Fibroblast of skin of right quadriceps (primary cell): ENCODE data around the gene DNLZ.
"Not testable (repeated sequence)": the region's sequence is repeated elsewhere in the genome, so short reads cannot be mapped to it uniquely, and the experiment has no call there.

Experiments used
- DNase-seq: peaks from one replicate; pipeline ENCODE4 v3.0.0-alpha.2; 2013

The DNLZ gene

DNA sequence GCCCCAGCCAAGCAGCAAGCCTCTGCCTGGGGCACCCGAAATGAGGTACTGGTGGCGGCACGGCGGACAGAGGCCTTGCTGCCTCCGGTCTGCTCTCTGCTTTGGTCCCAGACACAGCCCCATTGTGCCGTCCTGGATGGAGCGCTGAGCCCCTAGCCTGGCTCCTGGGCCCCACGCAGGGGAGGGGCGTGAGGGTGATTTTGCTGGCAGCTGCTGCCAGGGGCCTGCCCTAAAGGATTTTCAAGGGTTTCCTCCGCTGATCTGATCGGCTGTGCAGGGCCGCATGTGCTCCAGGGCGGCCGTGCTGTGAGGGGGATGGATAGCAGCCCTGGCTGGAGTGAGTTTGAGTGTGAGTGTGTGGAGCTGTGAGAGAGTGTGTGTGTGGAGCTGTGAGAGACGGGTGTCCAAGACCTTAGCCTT, 34.9 kb downstream of the DNLZ start:
- peak; percentile 31 for DNase-seq

DNA sequence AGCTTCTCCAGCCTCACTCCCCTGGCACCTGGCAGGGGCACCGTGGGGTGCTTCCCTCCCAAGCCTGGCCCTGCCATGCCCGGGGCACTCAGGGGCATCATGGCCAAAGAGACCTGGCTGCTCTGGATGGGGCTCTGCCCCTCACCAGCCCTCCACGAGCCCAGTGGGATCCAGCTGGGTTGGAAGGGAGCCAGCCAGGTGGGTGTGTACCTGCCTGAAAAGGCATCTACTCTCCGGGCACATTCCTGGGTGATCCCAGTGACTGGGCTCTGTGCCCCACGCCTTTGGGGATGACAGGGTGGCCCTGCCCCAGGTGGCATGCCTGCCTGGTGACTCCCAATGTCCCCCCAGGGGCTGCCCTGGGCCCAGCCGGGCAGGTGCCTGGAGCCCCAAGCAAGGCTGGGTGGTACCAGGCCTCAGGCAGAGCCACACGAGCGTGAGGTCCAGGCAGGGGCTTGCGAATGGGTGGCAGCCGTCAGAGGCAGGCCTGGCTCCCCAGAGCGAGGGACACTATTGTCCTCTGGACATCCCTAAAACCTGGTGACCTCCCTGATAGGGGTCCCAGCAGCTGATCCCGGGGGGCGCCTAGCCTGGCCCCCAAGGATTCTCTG, 35.4 kb downstream of the DNLZ start:
- no peak for DNase-seq

DNA sequence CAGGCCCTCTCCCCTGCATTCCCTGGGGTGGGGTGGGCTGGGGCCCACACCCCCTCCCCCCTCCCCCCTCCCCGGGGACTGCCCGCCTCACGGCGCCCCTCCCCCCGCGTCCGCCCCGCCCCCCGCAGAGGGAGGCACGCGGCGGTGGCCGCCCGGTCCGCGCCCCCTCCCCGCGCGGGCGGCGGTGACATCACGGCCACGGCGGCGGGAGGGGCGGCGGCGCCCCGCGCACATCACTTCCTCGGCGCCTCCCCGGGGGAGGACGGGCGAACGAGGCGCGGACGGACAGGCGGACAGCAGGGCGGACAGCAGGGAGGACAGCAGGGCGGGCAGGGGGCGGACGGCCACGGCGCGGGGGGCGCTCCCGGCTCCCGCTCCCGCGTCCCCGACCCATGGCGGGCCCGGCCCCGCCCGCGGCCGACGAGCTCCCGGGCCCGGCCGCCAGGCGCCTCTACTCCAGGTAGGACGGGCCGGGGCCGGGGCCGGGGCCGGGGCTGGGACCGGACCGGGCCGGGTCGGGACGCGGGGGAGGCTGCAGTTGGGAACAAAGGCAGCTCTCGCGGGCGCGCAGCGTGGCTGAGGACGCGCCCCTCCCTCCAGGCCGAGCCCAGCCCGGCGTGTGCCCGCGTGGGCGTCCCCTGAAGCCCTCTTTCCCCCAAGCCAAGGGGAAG, 36.1 kb downstream of the DNLZ start, which contains the start of gene GPSM1:
Gene GPSM1, plus strand, starts transcription at position 236 of the 671 bp plus-strand sequence. Its CDS starts 157 bp downstream, at position 393.
- peak; percentile 65 for DNase-seq

DNA sequence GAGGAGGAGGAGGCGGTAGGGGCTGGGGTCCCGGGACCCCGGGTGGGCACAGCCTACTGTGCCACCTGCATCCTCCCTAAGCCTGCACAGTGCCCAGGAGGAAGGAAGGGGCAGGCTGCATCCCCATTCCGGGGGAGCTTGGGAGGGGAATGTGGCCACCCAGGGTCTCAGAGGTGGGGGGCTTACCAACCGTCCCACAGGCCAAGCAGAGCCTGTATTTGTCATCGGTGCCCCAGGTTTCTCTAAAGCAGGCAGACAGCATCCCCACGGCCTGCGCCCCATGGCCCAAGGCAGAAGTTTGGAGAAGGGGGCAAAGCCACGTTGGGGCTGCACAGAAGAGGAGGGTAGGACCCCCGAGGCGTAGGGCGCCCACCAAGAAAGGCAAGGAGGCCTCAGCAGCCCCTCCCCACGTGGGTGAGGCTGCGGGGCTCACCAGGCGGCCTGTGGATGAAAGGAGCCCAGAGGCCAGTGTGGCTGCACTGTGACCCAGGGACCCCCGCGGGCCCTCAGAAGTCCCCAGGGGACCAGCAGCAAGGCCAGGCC, 36.7 kb downstream of the DNLZ start:
- no peak for DNase-seq

DNA sequence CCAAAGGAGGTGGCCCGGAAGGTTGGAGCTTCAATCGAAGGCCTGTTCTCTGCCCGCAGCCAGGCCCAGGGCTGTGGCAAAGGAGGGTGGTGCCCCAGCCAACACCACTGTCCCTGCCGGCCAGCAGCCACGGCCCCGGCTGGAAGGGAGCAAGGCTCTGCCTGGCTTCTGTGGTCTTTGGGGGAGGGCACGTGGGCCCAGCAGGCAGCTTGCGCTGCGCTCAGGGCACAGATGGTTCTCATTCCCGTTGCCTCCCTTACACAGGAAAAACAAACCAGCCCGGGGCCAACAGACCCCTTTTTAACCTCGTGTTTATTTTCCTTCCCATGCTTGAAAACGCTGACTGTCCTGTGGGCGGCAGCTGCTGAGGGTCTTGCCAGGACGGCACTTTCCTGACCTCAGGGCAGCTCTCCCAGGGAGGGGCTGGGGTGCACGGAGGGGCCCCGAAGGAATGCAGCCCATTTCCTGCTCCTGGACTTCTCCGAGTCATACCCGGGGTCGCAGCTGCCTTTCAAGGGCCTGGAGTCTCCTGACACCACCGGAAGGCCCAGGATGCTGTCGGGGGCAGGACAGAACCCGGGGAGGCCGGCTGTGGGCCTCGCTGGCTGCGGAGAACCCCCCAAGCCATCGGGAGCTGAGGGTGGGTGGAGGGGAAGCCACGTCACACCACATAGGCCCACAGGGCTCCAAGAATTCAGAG, 37.3 kb downstream of the DNLZ start:
- peak; percentile 79 for DNase-seq

DNA sequence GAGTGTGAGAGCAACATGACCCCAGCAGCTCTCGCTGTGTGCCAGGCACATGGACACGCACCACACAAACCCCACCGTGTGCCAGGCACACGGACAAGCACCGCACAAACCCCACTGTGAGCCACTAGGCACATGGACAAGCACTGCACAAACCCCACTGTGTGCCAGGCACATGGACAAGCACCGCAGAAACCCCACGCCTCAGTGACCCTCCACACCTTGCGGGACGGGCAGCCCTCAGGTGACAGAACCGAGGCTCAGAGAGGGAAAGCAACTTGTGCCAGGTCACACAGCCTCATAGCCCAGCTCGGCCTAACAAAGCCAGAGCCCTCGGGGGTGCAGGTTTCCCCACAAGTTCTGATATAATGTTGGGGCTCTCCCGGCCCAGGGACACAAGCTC, 38.2 kb downstream of the DNLZ start:
- DNase-seq = no peak

DNA sequence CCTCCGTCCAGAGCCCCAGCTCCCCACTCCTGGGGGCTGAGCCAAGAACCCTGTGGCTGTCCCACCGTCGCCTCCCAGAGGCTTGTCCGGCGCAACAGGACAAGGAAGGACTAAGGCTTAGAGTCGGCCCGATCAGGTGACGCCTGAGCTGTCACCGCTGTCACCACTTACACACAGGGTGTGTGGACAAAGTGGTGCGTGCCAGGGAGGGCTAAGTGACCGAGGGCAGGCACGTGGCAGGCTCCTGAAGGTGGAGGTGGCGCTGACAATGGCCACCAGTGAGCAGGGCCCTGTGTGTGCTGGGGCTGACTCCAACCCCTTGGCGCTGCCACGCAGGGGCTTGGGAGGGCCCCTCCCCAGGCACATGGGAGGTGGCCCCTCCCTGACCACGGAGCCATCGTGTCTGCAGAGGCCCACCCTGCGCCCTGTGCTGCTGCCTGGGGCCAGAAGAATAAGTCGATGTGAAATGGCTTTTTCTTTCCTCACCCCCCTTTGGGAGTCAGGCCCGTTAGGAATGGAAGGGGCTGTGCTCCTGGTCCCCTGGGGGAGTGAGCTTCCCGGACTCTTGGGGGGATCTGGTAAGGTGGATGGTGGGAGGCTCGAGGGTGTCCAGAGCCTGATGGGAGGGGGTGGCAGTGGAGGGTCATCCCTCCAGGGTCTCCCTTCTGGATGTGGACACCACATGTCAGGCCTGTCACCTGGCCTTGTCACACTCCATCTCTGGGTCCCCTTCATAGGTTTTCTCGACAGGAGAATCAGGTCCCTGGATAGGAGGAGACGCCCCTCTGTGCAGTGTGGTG, 38.8 kb downstream of the DNLZ start:
- DNase-seq = no peak

DNA sequence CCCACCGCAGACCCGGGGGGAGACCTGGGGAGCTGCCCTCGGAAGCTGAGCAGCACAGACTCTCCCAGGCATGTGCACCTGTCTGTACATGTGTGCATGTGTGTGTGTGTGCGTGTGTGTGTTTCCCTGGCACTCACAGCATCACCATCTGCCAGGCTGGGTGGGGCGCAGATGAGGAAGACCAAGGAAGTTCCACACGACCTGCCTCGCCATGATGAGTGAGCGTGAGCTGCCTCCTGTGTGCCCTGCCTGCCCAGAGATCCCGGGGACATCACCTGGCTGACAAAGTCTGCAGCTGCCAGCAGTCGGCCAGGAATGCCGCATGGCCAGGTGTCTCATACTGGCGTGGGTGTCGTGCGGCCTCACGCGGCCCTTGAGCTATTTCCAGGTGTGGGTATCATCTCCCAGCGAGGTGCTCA, 40.2 kb downstream of the DNLZ start:
- DNase-seq = no peak

DNA sequence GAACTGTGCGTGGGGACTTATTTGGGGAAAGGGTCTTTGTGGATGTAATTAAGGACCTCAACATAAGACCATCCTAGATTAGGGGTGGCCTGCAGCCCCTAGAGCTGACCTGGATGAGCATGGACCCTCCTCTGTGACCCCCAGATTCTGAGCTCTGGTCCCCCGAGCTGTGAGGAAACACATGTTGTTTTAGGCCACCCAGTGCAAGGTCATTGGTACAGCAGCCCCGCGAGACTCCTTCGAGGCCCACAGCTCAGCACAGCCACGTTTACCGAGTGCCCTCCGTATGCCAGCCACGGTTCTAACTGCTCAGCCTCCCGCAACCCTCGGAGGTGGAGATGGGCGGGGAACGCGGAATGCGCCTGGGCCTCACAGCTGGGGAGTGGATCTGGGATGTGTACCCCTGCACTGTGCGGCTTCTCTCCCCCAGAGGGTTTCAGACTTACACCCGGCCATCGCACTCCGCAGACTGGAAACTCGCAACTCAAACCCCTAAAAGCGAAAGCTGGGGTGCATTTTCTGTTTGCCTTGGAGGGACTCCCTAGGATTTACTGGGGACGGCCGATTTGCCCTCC, 40.7 kb downstream of the DNLZ start:
- no peak for DNase-seq

DNA sequence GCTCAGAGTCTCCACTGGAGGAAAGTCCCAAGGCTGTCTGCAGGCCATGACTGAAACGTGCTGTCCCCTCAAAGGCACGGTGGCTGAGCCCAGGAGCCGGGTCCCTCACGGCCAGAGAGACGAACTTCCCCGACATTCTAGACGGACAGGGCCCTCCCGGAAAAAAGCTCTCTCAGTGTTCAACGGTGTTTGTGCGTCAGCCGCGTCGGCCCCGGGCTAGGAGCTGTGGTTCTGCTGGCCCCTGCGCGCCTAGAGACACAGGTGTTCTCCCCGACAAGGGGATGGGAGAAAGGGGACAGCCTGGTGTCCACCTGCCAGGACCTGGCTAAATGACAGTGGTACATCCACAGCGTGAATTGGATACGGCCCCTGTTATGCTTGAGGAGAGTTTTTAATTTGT, 42.0 kb downstream of the DNLZ start:
- DNase-seq = no peak

DNA sequence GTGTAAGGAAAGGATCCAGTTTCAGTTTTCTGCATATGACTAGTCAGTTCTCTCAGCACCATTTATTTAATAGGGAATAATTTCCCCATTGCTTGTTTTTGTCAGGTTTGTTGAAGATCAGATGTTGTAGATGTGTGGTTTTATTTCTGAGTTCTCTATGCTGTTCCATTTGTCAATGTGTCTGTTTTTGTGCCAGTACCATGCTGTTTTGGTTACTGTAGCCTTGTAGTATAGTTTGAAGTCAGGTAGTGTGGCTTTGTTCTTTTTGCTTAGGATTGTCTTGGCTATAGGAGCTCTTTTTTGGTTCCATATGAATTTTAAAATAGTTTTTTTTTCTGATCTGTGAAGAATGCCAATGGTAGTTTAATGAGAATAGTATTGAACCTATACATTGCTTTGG, 42.6 kb downstream of the DNLZ start:
- DNase-seq = not testable (repeated sequence)

DNA sequence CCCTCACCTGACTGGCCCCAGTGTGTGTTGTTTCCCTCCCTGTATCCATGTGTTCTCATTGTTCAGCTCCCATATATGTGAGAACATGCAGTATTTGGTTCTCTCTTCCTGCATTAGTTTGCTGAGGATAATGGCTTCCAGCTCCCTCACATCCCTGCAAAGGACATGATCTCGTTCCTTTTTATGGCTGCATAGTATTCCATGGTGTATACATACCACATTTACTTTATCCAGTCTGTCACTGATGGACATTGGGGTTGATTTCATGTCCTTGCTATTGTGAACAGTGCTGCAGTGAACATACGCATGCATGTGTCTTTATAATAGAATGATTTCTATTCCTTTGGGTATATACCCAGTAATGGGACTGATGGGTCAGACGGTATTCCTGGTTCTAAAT, 43.6 kb downstream of the DNLZ start:
- DNase-seq = not testable (repeated sequence)

DNA sequence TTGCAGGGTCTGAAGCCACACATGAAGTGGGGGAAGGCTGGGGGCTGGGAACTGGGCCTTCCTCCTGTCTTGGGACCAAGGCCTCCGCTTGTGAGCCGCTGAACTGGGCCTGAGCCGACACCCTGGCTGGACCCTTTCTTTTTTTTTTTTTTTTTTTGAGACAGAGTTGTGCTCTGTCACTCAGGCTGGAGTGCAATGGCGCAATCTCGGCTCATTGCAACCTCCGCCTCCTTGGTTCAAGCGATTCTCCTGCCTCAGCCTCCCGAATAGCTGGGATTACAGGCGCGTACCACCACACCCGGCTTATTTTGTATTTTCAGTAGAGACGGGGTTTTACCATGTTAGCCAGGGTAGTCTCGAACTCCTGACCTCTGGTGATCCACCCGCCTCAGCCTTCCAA, 44.3 kb downstream of the DNLZ start:
- not testable (repeated sequence) for DNase-seq

DNA sequence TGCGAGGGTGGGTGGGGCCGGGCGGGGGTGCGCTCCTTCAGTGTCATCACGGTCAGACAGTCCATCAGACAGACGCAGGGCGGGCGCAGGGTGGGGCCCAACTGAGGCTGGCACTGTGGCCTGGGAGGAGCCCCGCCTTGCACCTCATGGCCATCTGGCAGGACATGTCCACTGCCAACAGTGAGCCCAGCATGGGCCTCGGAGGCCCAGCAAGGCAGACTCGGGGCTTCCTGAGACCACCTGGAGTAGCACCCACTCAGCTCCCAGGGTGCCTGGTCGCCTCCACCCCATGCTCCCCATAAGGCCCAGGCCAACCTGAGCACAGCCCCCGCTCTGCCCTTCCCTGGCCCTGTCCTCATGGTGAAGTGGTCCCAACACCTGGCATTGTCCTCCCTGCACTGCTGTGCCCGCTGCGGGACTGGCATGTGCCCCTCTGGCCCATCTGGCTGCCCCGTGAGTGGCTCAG, 44.7 kb downstream of the DNLZ start:
- DNase-seq = no peak

DNA sequence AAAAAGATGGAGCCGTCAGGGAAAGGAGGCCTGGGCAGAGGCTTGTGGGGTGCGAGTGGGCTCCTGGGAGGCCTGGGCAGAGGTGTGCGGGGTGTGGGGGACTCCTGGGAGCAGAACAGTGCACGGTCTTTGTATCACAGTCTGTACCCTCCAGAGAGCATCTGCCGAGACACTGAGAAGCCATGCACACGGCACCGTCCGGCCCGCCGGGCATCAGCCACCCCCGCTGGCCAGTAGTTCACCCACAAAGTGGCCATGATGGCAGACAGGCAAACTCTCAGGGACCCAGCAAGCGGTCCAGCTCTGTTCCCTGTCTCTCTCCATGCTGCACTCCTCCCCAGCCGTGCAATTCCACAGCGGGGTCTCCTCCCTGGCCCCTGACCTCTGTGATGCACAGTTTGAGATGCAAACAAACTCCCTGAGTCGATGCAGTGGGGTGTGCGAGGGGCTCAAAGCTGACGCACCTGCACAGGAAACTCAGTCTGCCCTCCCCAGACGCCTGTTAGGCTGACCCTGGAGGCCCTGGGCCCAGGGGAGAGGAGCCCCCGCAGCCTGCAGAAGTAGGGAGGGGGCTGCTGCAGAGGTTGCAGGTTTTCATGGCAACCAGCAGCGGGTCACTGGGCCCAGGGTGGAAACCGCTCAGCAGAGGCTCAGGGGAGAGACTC, 45.3 kb downstream of the DNLZ start:
- no peak for DNase-seq

DNA sequence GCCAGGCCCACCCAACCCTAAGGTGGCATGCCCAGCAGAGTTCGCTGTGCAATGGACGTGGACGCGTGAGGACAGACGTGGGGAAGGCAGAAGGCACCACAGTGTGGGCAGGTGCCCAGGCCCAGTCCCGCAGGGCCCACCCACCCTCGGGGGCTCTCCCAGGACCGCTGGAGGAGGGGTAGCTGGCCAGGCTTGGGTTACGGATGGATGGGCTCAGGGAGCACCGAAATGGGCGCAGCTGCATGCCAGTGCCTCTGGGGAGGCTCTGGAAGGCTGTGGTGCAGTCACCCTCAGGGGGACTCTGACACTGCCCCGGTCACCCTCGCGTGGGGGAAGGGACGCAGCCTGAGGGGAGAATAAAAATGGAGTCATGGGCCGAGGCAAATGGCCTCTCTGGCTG, 45.8 kb downstream of the DNLZ start:
- DNase-seq = no peak

DNA sequence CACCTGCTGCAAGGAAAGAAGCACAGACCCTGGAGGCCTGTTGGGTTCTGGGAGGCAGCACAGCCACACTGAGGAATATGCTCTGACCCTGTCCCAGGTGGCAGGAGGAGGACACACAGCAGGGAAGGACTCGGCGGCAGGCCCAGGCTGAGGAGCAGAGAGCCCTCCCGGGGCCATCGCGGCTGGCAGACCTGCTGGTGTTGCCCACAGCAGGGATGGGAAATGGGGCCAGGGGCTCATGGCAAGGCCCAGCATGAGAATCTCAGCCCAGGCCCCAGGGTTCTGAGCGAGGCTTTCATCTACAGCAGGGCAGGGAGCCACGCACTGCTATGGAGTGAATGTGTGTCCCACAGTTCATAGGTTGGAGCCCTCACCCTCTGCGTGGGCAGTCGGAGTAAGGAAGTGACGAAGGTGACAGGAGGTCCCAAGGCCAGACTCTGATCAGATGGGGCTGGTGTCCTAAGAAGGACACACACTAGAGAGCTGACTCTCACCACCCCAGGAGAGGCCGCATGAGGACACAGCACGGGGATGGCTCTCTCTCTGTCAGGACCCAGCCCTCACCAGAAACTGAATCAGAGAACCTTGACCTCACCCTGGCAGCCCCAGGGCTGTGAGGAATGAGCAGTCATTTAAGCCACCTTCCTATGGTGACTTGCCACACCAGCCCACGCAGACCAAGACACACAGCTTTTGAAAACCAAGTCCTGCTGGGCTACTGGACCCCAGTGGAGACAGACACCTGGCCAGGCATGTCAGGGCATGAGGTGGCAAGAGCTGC, 46.5 kb downstream of the DNLZ start:
- no peak for DNase-seq

DNA sequence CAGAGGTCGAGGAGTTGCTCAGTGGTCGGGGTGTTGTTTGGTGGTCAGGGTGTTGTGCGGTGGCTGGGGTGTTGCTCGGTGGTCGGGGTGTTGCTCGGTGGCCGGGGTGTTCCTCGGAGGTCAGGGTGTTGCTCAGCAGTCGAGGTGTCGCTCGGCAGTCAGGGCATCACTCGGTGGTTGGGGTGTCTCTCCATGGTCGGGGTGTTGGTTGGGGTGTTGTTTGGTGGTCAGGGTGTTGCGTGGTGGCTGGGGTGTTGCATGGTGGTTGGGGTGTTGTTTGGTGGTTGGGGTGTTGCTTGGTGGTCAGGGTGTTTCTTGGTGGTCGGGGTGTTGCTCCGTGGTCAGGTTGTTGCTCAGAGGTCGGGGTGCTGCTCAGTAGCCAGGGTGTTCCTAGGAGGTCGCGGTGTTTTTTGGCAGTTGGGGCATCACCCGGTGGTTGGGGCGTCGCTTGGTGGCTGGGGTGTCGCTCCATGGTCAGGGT, 47.2 kb downstream of the DNLZ start:
- DNase-seq = no peak

DNA sequence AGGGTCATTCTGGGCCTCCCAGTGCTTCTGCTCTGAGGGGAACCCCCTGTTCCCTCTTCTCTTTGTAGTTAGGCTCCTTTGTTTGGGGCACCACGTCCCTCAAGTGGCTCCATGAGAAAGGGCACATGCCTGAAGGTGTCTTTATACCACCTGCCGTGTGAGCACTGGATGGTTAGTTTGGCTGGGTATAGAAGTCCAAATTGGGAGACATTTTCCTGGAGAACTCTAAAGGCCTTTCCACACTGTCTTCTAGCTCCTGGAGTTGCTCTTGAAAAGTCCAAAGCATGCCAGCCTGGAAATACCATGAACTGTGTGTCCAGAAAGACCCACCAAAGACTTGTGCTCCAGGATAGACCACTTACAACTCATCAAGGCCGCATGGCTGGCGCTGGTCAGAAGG, 48.6 kb downstream of the DNLZ start:
- no peak for DNase-seq

DNA sequence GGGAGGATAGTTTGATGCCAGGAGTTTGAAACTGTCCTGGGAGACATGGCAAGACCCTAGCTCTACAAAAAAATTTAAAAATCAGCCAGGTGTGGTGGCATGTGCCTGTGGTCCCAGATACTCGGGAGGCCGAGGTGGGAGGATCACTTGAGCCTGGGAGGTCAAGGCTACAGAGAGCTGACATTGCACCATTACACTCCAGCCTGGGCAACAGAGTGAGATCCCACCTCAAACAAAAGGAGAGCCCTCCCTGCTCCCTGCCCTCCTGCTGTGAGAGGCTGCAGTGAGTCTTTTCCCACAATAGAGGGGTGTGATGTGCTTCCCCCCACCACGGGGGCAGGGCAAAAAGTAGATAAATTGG, 49.5 kb downstream of the DNLZ start:
- no peak for DNase-seq
